H1 (cell line): Measurements from ENCODE around the gene C1orf115. TPM values are rescaled to one million over a fixed set of nuclear protein-coding genes. Genes with fewer than 3 reads are reported as not detected.

ENCODE experiments used
- CTCF ChIA-PET: fragments of 300-600 bp; sonication (Branson Sonifier 250); formaldehyde crosslinking; loops from one replicate; lab custom pipeline; 2021; ENCODE audit not compliant: partially characterized antibody; lab: Charles Lee
- POLR2A ChIA-PET: fragments of 300-600 bp; sonication (Branson Sonifier 250); formaldehyde crosslinking; loops from one replicate; lab custom pipeline; 2021; ENCODE audit warnings: inconsistent platforms; ENCODE audit not compliant: partially characterized antibody; lab: Charles Lee
- DNase-seq, 2 experiments: peaks; one replicate each; pipeline versions ENCODE4 v3.0.0 to v3.0.0-alpha.2; 2010 to 2022; ENCODE audit warnings: low spot score in 2 of 2, low read depth in 1 of 2, mixed read lengths in 1 of 2
- FAIRE-seq: peaks from 2 replicates; lab custom pipeline; 2011; peaks lifted over from hg19 to GRCh38; lab: Jason Lieb, UNC
- H2AFZ ChIP-seq: 2 replicates; pipeline ENCODE4 v1.8.1; 2012; ENCODE audit warnings: low read length, inconsistent platforms
- H2AK5ac ChIP-seq: 2 replicates; pipeline ENCODE4 v1.6.1; 2013; ENCODE audit warnings: low read depth, low read length
- H2BK120ac ChIP-seq: replicated peaks from 2 replicates; pipeline ENCODE3; 2013; ENCODE audit warnings: low read depth, low read length, inconsistent platforms
- H2BK12ac ChIP-seq: 2 replicates; pipeline ENCODE4 v1.6.1; 2013; ENCODE audit warnings: low read depth, low read length
- H2BK15ac ChIP-seq: 2 replicates; pipeline ENCODE4 v1.6.1; 2013; ENCODE audit warnings: low read length
- H2BK20ac ChIP-seq: 2 replicates; pipeline ENCODE4 v1.6.1; 2013; ENCODE audit warnings: low read length
- H2BK5ac ChIP-seq: 2 replicates; pipeline ENCODE4 v1.6.1; 2013; ENCODE audit warnings: low read depth, low read length
- H3K14ac ChIP-seq: 2 replicates; pipeline ENCODE4 v1.6.1; 2013; ENCODE audit warnings: inconsistent platforms; ENCODE audit not compliant: insufficient read length
- H3K18ac ChIP-seq: 2 replicates; pipeline ENCODE4 v1.6.1; 2013; ENCODE audit warnings: low read length; ENCODE audit errors: extremely low read depth
- H3K23ac ChIP-seq: 2 replicates; pipeline ENCODE4 v1.6.1; 2013; ENCODE audit warnings: inconsistent platforms; ENCODE audit not compliant: insufficient read length
- H3K23me2 ChIP-seq: 2 replicates; pipeline ENCODE4 v1.6.1; 2013; ENCODE audit warnings: low read depth, low read length
- H3K27ac ChIP-seq: 2 replicates; pipeline ENCODE4 v1.6.1; 2011; ENCODE audit warnings: low read depth, low read length, inconsistent platforms
- H3K27me3 ChIP-seq, 4 experiments: replicated peaks in 1 of 4; 1 replicate in 1 of 4; 2 replicates in 3 of 4; pipeline versions ENCODE4 v1.6.1 to v1.8.1; 2011 to 2013; ENCODE audit warnings: low read length in 3 of 4, mild to moderate bottlenecking in 3 of 4, inconsistent platforms in 2 of 4, mixed read lengths in 2 of 4, moderate library complexity in 1 of 4; ENCODE audit not compliant: control insufficient read depth in 3 of 4, insufficient read depth in 3 of 4; ENCODE audit errors: extremely low read depth in 1 of 4
- H3K36me3 ChIP-seq, 4 experiments: 2 replicates each; pipeline versions ENCODE4 v1.6.1 to v1.8.1; 2011 to 2013; ENCODE audit warnings: mild to moderate bottlenecking in 4 of 4, low read length in 3 of 4, moderate library complexity in 2 of 4, control low read depth in 1 of 4, inconsistent platforms in 1 of 4; ENCODE audit not compliant: insufficient read depth in 4 of 4, control insufficient read depth in 2 of 4
- H3K4ac ChIP-seq: replicated peaks from 2 replicates; pipeline ENCODE3; 2013; ENCODE audit warnings: low read length, low read depth, mixed read lengths, inconsistent platforms; ENCODE audit not compliant: insufficient read length
- H3K4me1 ChIP-seq, 4 experiments: replicated peaks in 1 of 4; 1 replicate in 1 of 4; 2 replicates in 3 of 4; pipeline versions ENCODE4 v1.6.1 to v1.8.1; 2011 to 2013; ENCODE audit warnings: low read length in 3 of 4, inconsistent platforms in 2 of 4, mixed read lengths in 1 of 4; ENCODE audit not compliant: insufficient read depth in 4 of 4, control insufficient read depth in 3 of 4
- H3K4me2 ChIP-seq, 2 experiments: 2 replicates each; pipeline versions ENCODE4 v1.6.1 to v1.8.1; 2011 to 2013; ENCODE audit warnings: low read depth in 2 of 2, low read length in 2 of 2, control low read depth in 1 of 2, inconsistent platforms in 1 of 2, mild to moderate bottlenecking in 1 of 2; ENCODE audit not compliant: insufficient read depth in 1 of 2
- H3K4me3 ChIP-seq, 4 experiments: fragments of 200-600, 300-600 bp in 1 of 4; sonication (generic), shearing (Covaris generic), sonication (Bioruptor Twin) in 1 of 4; 2 replicates each; pipeline versions ENCODE4 v1.5.1 to v1.8.1; 2011 to 2016; ENCODE audit warnings: low read length in 4 of 4, low read depth in 3 of 4, control low read depth in 2 of 4, inconsistent platforms in 2 of 4, mild to moderate bottlenecking in 2 of 4, mixed read lengths in 1 of 4, moderate library complexity in 1 of 4; ENCODE audit not compliant: insufficient read depth in 2 of 4; ENCODE audit errors: extremely low read depth in 1 of 4
- H3K56ac ChIP-seq: replicated peaks from 2 replicates; pipeline ENCODE3; 2013; ENCODE audit warnings: low read depth, mild to moderate bottlenecking, mixed read lengths, low read length, inconsistent platforms; ENCODE audit not compliant: insufficient read length
- H3K79me1 ChIP-seq: 2 replicates; pipeline ENCODE4 v1.6.1; 2013; ENCODE audit warnings: low read depth, low read length, control low read depth
- H3K79me2 ChIP-seq, 2 experiments: 2 replicates each; pipeline versions ENCODE4 v1.6.1 to v1.8.1; 2012 to 2013; ENCODE audit warnings: low read length in 2 of 2, mild to moderate bottlenecking in 2 of 2, inconsistent platforms in 1 of 2; ENCODE audit not compliant: insufficient read depth in 2 of 2, control insufficient read depth in 1 of 2
- H3K9ac ChIP-seq, 4 experiments: replicated peaks in 1 of 4; 1 replicate in 1 of 4; 2 replicates in 3 of 4; pipeline versions ENCODE4 v1.6.1 to v1.8.1; 2011 to 2013; ENCODE audit warnings: low read depth in 3 of 4, low read length in 3 of 4, control low read depth in 2 of 4, mild to moderate bottlenecking in 2 of 4, moderate library complexity in 2 of 4, inconsistent platforms in 1 of 4; ENCODE audit errors: extremely low read depth in 1 of 4
- H3K9me3 ChIP-seq, 2 experiments: 2 replicates each; pipeline versions ENCODE4 v1.6.1 to v1.8.1; 2012 to 2013; ENCODE audit warnings: mild to moderate bottlenecking in 2 of 2, moderate library complexity in 2 of 2, control low read depth in 1 of 2, inconsistent platforms in 1 of 2, low read depth in 1 of 2, low read length in 1 of 2, mixed read lengths in 1 of 2; ENCODE audit not compliant: insufficient read depth in 2 of 2
- H4K20me1 ChIP-seq, 2 experiments: replicated peaks in 1 of 2; 2 replicates each; pipeline versions ENCODE3 to v1.8.1; 2011 to 2013; ENCODE audit warnings: inconsistent platforms in 2 of 2, low read length in 2 of 2, mild to moderate bottlenecking in 1 of 2; ENCODE audit not compliant: insufficient read depth in 2 of 2, control insufficient read depth in 1 of 2
- H4K5ac ChIP-seq: 2 replicates; pipeline ENCODE4 v1.6.1; 2013; ENCODE audit warnings: low read length, low read depth, mixed read lengths, inconsistent platforms; ENCODE audit not compliant: insufficient read length
- H4K8ac ChIP-seq: 2 replicates; pipeline ENCODE4 v1.8.0; 2013; ENCODE audit warnings: mild to moderate bottlenecking, moderate library complexity, low read length, inconsistent platforms; ENCODE audit not compliant: insufficient read depth; ENCODE audit errors: extremely low read depth
- H4K91ac ChIP-seq: replicated peaks from 2 replicates; pipeline ENCODE3; 2013; ENCODE audit warnings: low read length, mixed read lengths, inconsistent platforms; ENCODE audit not compliant: insufficient read length
- PHF8 ChIP-seq: fragments of 200-600 bp; sonication (generic); conservative IDR thresholded peaks from 2 replicates; pipeline ENCODE4 v1.7.1; 2012; ENCODE audit warnings: low read depth, mild to moderate bottlenecking, inconsistent platforms, low read length, moderate library complexity
- WGBS, 2 experiments: shearing (Covaris generic) in 1 of 2; methylation state at CpG; one replicate each; pipeline versions ENCODE4 v1.1.6 to v1.1.7; 2013 to 2015; ENCODE audit warnings: low lambda C conversion rate in 2 of 2, mixed read lengths in 2 of 2, inconsistent platforms in 1 of 2, low coverage in 1 of 2, missing lambda C conversion rate in 1 of 2; ENCODE audit not compliant: insufficient replicate concordance in 2 of 2, insufficient coverage in 1 of 2, insufficient read length in 1 of 2; ENCODE audit errors: extremely low coverage in 1 of 2, missing lambda C conversion rate in 1 of 2; 5-methylcytosine and 5-hydroxymethylcytosine counted together
- polyA plus RNA-seq, 7 experiments: library from polyadenylated mRNA; depleted of rRNA in 3 of 7; stranded (reverse) in 5 of 7; unstranded in 2 of 7; fragments of >200 nt in 5 of 7; fragments of 200-250 nt in 2 of 7; gene quantifications; 1 replicate in 5 of 7; 2 replicates in 1 of 7; 4 replicates in 1 of 7; pipeline versions ENCODE4 v1.2.1 to v1.2.3, GENCODE V29; 2011 to 2013; ENCODE audit warnings: missing spikeins in 2 of 7, mixed read lengths in 2 of 7
- total RNA-seq: library from RNA; stranded (reverse); fragmentation: NEBNext Ultra II Directional; extraction: Animal tissue kit (Norgen Biotek cat#: 25700); gene quantifications from 2 replicates; pipeline ENCODE4 v1.2.1, GENCODE V29; 2021

The C1orf115 gene
- total and polyA plus RNA-seq, 2 of the 8 experiments (the other 6 are each of a cell fraction or from before 2014, with no cell fraction given): 3.5 to 5.6 TPM

DNA sequence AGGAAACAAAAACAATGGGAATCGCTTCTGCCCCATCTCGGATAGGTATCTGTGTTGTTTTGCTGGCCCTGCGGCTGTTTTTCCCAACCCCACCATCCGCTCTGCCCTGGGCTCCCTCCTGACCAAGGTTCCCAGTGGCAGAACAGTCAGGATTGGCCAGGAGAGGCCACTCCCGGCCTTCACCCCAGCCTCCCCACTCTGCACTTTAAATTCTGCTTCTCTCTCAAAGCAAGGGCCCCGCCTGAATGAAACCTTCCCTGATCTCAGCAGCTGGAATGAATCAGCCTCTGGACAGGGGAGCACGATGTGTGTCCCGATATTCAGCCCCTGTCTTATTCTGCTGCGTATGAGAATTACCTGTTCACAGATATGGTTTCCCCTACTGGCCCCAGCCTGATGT lies 16.3 kb downstream of the C1orf115 start:
- Histone ChIP-seq H4K20me1 (no peaks in the 10 kb centered on the region), H3K4me3 (no peak overlapping the region), H3K4me1 (peaks cover 0 to 11% (median 3%) of the 10 kb centered on the region in 4 experiments; a peak in 4 of 7 replicates), H3K4ac (no peak overlapping the region), H4K5ac (no peak overlapping the region), H3K9me3 (no peaks in the 10 kb centered on the region), H2AFZ (no peak overlapping the region), H3K27ac (no peak overlapping the region), H3K56ac (no peak overlapping the region), H3K4me2 (no peak overlapping the region), H3K27me3 (no peaks in the 10 kb centered on the region), H3K36me3 (no peaks in the 10 kb centered on the region), H3K79me2 (no peaks in the 10 kb centered on the region), H4K8ac (no peak overlapping the region; the same call in 1 of the 2 replicates), H3K9ac (no peak overlapping the region), H3K23ac (no peak overlapping the region), H2BK20ac (no peak overlapping the region), H2AK5ac (no peak overlapping the region), H3K18ac (no peak overlapping the region; the same call in 1 of the 2 replicates), H3K23me2 (no peaks in the 10 kb centered on the region), H3K79me1 (no peaks in the 10 kb centered on the region), H3K14ac (no peak overlapping the region), H2BK15ac (no peak overlapping the region), H2BK12ac (no peak overlapping the region), H4K91ac (no peak overlapping the region), H2BK5ac (no peak overlapping the region), H2BK120ac (no peak overlapping the region)
- 75% methylated on average over 9 of the region's 9 CpGs; no CpG with 5 or more reads in 1 of the 2 experiments for WGBS, 2 experiments
- no peak for DNase-seq
- ChIA-PET CTCF (interaction anchor here (0.9 to 1.9 kb wide), 4 partner anchors 14 to 104 kb away, joined by 3 to 7 read pairs (median 4); no protein-coding TSS in a partner anchor), POLR2A (interaction anchor here (1.7 kb wide), 1 partner anchor 15 kb away, joined by 3 read pairs; no protein-coding TSS in a partner anchor)
- no peak for FAIRE-seq
- TF ChIP-seq PHF8: no peak
